HL-60/S4 (cell line): ENCODE data around the gene MFAP3.

ENCODE experiments used
- in situ Hi-C: fragments of 300-500 bp; cut with MboI; formaldehyde crosslinking; loops from 2 replicates; pipeline ENCODE4 v1.14.3; 2022; ENCODE audit warnings: low sequenced_read_pairs

Gene MFAP3

DNA sequence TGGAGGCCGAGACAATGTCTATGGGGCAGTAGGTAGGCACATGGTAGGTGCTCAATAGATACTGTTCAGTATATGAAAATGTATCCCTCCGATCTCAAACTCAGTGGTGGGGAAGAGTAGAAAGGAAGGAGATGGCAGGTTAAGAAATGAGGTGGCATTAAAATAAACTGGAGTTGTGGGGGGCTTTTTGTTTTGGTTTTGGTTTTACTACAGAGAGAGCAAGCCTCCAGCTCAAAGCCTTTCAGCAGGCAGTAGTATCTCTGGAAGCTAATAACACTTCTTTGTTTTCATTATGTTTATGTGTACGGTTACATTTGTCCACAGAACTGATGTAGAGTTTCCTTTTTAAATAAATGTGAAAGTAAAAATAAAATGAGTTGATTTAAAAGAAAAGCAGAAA, 8.6 kb downstream of the MFAP3 start:
- in situ Hi-C loops: no loop called here

DNA sequence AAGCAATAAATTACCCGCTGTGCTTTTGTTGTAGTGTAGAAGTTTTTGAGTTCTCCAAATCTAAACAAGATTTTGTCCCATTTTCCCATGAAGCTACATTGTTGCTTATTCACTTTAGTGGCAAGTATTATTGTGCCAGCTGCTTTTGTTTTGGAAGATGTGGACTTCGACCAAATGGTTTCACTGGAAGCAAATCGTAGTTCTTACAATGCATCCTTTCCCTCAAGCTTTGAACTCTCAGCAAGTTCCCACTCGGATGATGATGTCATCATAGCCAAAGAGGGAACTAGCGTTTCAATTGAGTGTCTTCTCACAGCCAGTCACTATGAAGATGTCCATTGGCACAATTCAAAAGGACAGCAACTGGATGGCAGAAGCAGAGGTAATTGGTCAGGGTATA, 10.9 kb downstream of the MFAP3 start:
- in situ Hi-C loops: loop anchor here (25.0 kb wide), 1 partner anchor 563 kb away; no protein-coding TSS in a partner anchor

DNA sequence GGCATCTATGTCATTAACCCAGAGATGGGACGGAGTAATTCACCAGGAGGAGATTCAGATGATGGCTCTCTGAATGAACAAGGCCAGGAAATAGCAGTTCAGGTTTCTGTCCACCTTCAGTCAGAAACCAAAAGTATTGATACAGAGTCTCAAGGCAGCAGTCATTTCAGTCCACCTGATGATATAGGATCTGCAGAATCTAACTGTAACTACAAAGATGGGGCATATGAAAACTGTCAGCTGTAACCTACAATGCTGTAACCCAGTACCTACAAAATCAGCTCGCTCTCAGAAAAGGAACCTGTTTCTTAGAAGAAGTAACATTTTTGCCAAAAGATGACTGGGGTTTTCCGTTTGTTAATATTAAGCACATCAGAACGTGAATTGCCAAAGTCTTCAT, 14.7 kb downstream of the MFAP3 start:
- in situ Hi-C loops: loop anchor here (25.0 kb wide), 1 partner anchor 559 kb away; no protein-coding TSS in a partner anchor

DNA sequence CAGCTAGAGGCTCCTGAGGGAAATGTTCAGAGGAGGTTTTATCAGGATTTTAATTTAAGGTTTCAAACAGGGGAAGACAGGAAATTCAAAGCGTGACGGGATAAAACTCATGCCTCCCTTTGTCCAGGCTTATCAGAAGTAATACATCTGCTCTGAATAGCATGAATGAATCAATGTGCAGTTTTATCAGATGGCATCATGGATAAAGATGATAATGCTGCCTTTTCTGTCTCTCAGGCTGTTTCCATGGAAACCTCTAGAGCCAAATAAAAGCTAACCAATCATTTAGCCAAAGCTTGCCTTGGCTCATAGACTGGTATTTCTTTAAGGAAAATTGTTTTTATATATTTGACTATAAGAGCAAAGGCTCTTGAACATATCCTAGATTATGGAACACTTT, 16.4 kb downstream of the MFAP3 start:
- in situ Hi-C loops: loop anchor here (25.0 kb wide), 1 partner anchor 557 kb away; no protein-coding TSS in a partner anchor

DNA sequence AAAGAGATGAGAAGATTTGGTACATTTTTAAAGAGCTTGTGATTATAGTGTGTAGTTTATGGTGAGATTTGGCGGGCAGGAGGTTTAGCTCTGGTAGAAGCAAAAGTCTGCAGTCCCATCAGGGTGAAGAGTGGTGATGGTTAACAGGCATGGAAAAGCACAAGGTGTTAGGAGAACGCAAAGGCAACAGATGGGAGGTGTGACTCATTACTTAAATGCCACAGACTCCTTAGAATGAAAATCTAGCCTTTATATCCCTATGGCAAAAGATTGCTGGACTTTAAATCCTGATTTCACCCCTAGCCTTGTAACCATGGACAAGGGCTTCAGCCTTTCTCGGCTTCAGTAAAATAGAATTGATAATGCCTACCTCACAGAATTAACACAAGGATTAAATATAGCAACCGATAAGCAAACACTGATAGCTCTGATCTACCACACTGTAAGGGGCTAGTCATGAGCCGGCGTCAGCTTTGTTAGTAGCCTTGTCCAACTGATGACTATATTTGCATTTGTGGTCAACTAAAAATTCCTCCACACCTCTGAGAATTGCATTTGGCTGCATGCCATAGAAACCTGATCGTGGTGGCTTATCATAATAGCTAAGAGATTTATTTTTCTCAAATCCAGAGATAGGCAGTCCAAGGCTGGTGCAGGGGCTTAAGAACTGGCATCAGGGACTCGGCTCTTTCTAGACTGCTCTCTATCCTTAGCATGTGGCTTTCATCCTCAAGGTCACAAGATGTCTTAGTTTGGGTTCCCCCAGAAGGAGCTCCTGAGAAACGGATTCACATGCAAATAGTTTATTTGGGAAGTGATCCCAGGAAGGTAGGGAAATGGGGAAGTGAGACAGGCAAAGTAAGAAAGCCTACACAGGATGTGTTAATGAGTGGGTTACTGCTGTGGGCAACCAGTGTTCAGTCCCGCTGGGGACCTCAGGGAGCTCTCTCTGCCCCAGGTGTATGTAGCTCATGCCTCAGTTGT, 19.6 kb downstream of the MFAP3 start:
- in situ Hi-C loops: loop anchor here (25.0 kb wide), 1 partner anchor 554 kb away; no protein-coding TSS in a partner anchor

DNA sequence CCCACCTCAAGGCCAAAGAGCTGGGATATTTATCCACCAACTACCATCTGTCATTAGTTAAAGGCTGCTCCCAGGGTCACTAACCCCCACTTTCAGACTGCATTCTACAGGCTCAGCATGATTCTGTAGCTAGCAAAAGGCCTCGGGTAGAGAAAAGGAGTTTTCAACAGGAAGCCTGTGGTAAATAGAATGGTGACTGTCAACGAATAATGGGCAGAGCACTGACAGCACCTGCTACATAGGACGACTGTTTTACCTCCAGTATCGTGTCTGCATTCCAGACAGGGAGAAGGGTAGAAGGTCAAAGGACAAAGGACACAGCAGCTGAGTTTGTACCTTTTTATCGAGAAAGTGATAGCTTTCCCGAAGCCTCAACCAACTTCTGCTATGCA, 20.3 kb downstream of the MFAP3 start:
- in situ Hi-C loops: loop anchor here (25.0 kb wide), 1 partner anchor 553 kb away; no protein-coding TSS in a partner anchor

DNA sequence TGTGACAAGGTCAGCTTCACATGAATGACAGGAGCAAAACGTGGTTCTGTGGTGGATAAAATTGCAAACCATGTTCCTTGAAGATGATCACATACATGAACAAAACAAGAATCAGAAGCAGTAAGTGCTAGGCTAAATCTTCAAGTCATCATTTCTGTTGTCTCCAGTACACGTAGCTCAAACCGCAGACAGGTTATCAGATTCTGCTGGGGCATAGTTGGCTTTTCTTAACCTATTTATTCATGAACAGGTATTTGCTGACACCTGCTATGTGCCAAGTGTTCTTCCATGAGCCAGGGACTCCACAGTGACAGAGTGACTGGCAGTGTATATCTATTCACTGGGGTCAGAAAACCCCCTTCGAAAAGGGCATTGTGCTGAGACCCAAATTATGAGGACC, 20.8 kb downstream of the MFAP3 start:
- in situ Hi-C loops: loop anchor here (25.0 kb wide), 1 partner anchor 553 kb away; no protein-coding TSS in a partner anchor

DNA sequence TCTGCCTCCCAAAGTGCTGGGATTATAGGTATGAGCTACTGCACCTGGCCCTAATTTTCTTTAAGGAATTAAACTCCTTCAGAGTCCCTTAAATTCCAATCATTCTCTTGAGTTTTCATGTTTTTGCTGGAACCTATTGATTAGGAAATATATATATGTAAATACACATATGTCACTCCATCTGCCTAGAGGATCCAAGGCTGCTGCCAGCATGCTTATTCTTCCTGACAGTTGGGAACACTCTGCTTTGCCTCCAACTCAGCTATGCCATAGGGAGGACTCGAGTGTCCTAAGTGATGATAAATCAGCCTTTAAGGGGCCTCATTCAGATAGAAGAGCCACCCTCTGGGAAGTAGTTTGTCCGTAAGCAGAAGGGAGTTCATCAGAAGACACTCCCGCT, 21.8 kb downstream of the MFAP3 start:
- in situ Hi-C loops: loop anchor here (25.0 kb wide), 1 partner anchor 552 kb away; no protein-coding TSS in a partner anchor

DNA sequence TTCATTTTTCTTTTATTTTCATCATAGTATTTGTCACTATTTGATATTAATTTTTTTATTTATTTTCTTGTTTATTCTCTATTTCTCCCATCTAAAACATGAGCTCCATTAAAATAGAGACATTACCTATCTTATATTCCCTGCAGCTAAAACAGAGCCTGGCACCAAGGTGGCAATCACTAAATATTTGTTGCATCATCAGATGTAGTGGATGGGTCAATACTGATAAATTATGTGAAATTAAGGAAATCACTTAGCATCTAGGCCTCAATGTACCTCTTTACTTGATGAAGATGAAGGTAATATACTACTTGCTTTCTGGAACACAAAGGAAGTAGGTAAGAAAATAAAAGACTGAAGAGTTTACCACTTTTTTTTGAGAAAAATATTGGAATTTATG, 24.6 kb downstream of the MFAP3 start:
- in situ Hi-C loops: loop anchor here (25.0 kb wide), 1 partner anchor 549 kb away; no protein-coding TSS in a partner anchor

DNA sequence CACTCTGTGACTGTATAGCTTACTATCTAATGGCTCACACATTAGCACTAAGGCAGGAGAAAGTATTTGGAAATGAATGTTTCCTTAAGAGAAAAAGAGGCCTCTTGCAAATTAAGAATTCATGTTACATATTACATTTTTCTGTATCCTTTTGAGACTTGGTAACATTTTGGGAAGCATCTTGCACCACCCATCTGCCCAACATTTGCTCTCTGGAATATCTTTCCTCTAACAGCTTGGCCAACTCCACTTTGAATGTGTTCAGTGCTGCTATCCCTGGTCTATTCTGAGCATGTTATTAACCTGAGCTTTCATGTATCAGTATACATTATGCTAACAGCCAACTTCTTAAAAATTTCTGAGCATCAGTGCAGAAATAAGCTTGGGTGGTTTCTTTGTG, 27.2 kb downstream of the MFAP3 start:
- in situ Hi-C loops: loop anchor here (25.0 kb wide), 1 partner anchor 546 kb away; no protein-coding TSS in a partner anchor

DNA sequence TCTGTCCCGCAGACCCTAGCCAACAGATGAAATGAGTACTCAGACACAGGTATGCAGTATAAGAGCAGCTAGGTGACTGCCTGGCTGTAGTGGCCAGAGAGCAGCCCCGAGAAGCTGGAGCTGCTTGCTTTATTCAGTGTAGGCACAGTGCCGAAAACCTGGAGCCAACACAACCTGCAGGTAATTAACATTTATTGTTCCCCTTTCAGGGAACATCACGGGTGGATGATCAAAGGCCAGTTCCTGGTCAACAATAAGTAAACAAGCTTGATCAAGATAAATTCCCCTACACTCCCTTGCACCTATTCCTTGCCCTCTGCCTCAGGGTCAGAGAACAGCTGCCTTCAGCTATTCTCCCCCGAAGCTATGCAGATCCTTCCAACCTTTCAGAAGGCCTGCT, 31.1 kb downstream of the MFAP3 start:
- in situ Hi-C loops: loop anchor here (10.0 to 25.0 kb wide), 2 partner anchors 335 to 542 kb away; no protein-coding TSS in a partner anchor

DNA sequence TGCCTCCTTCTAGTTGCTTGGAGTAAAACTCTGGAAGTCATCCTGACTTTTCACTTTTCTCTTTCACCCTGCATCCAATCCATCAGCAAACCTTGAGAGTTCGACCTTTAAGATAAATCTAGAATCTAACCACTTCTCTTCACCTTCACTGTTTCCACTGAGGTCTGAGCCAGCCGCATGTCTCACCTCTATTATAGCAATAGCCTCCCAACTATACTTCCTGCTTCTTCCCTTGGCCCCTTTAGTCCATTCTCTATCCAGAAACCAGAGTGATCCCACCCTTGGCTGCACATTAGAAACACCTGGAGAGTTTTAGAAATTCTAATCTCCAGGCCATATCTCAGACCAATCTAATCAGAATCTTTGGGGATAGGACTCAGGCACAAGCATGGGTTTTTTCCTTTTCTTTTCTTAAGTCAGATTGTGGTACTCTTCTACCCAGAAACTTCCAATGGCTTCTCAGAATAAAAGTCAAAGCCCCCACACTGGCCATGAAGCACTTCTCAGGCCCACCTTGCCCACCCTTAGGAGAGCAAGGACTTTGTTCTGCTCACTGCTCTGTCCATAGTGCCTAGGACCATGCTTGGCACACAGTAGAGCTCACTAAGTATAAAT, 33.1 kb downstream of the MFAP3 start:
- in situ Hi-C loops: loop anchor here (10.0 to 25.0 kb wide), 2 partner anchors 333 to 540 kb away; no protein-coding TSS in a partner anchor

DNA sequence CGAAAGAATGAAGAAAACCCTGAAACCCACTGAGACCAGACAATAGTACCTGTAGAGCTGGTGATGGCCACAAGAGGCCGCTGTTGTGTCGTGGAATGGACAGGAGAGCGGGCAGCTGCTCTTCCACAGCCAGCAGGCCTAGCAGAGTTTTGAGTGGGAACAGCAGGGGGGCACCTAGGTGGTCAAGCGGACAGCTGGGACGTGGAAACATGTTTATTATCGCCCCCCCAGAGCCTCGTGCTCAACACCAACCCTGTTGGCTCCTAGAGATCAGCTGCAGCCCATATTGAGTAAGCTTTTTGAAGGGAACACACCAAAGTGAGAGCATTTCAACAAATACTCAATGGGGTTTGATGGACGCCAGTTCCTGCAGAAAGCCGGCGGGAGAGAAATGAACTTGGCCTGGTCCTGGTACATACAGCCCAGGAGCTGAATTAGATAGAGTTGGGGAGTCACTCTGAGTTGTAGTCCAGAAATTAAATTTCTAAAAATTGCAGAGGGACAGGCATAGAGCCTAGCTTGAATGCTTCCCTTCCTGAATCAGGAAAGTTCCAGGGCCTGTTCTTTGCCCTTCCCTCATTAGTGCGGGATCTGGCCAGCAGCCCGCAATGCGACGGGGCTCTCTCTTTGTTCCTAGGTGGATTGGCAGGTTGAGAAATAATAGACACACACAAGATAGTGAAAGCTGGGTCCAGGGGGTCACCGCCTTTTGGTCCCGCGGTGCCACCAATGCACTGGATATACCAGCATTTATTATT, 33.8 kb downstream of the MFAP3 start:
- in situ Hi-C loops: loop anchor here (10.0 to 25.0 kb wide), 2 partner anchors 332 to 540 kb away; no protein-coding TSS in a partner anchor

DNA sequence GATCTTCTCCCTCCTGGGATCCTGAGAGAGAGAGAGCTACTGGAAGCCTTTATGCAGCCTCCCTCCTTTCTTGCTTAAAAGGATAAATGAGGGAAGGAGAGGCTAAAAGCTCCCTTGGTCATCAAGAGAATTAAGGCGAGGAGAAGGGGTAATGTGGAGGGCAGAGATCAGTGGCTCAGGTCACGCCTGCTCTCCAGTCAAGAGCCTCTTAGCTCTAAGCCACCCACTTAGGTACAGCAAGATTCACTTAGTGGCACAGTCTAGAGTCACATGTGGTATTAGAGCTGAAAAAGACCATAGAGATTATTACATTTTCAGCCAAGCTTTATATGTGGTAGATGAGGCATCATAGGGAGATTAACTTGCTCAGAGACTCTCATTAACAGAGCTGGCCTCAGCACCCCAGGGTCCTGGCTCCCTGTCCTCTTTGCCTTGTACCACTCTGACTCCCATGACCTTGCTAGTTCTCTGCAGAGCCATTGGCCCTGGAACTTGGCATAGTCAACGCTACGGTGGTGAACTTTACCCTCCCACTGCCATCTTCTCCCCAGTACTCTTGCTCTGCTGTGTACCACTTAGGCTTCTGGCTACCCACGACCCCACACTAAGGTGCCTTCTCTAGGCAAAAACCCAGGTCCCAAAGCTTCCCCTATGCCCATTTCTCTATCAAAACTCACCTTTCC, 37.6 kb downstream of the MFAP3 start:
- in situ Hi-C loops: loop anchor here (10.0 kb wide), 1 partner anchor 328 kb away; no protein-coding TSS in a partner anchor

DNA sequence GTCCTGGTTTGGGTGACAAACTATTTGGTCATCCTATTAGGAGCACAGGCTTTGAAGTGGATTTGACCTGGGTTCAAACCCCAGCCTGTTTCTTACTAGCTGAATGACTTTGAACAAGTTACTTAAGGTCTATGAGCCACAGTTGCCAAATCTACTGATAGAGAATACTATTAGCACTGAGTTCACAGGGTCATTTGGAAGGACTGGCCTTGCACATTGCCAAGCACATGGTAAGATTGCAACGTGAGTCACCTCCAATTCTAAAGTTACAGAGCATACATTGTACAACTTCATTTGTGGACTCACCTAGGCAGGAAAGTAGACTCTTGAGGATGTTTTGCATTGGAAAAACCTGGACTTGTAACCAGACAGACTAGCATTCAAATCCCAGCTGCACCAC, 38.9 kb downstream of the MFAP3 start:
- in situ Hi-C loops: loop anchor here (10.0 kb wide), 1 partner anchor 327 kb away; no protein-coding TSS in a partner anchor

DNA sequence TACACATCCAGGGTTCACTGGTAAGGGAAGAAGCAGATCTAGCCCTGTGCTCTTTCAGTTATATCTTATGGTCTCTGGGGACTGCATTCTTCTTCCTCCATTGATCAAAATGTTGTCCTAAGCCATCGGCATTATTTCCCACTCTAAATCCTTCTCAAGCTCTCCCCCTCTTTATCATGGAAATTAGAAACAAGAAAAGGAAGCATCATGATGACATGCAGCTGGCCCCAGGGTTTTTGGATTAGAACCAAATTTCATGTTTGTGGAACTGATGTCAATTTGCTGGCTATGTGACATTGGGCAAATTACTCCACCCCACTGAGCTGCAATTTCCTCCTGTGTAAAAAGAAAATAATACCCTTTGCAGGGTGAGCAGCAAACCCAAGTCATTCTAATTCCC, 39.5 kb downstream of the MFAP3 start:
- in situ Hi-C loops: loop anchor here (10.0 kb wide), 1 partner anchor 327 kb away; no protein-coding TSS in a partner anchor

DNA sequence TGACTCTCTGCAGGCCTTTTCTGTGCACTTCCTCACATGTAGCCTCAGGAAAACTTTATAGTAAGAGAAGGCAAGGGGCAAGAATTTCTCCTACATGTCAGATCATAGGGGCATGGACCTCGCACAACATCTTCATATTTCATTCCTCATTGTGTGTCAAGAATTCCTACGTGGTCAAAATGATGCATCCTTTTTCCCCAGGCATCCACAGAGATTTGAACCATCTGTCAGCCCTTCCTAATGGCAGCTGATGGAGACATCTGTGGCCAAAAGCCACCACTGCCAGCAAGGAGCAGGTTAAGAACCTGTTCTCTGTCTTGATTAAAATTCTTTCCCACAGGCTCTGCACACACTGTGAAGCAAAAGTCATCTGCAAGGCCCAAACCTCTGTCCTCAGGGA, 42.5 kb downstream of the MFAP3 start:
- in situ Hi-C loops: no loop called here

DNA sequence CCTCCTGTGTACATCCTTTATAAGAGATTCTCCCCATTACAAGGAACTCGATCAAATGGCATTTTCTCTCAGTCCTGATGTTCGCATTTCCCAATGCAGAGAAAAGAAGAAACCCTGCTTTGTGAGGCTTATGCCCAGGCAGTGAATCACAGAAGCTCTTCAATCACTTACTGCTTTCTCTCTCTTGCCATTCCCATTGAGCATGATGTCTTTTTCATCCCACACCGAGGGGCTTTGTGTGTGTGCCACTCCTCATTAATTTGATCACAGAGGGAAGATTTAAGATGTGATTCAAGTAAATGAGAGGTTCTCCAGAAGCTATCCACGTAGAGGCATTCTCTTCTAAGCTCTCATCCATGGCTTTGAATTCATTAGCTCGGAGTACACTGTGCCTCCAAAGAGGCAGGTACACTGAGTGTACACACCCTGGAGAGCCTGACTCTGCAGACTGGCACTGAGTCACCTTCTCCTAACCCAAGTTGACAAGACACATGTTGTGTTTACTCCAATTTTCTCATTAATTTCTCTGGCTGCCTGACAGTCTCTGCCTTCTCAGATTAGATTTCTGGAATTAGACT, 45.4 kb downstream of the MFAP3 start:
- in situ Hi-C loops: no loop called here

DNA sequence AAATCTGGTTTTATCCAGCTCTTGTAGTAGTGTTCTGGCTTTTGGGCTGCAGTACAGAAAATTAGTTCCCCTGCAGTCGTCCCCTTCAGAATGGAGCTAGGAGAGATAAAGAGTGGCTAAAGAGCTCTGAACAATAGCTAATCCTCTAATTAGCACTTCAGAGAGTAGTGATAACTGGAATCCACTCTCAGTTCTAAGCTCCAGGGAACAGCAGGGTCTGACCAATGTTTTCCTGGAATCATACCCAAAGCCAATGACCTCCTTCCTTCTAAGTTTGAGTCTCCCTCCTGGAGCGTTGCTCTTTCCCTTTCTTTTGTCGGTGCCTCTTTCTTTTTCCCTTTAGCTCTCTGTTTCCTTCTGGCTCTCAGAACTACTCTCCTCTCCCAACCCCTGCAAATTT, 47.4 kb downstream of the MFAP3 start:
- in situ Hi-C loops: no loop called here
